ENCODE data around the gene MAST2. TPM values are rescaled to one million over a fixed set of nuclear protein-coding genes. Genes with fewer than 3 reads are reported as not detected.
"Not testable (repeated sequence)": the region's sequence is repeated elsewhere in the genome, so short reads cannot be mapped to it uniquely, and the experiment has no call there.

The MAST2 gene
- total RNA-seq, 4 donors from 2014 or later: 8.3 to 24.8 (median 14.5) TPM

- H3K27me3 ChIP-seq: no peaks in the 10 kb centered on the region
- no peak for TF ChIP-seq CTCF (IDR thresholded peaks at IDR 0.05)
- TF ChIP-seq POLR2A (IDR thresholded peaks at IDR 0.05): no peak
- H3K4me1 ChIP-seq: peaks cover 0 to 24% (median 0%) of the 10 kb centered on the region in 3 donors
- no peak overlapping the region for H3K27ac ChIP-seq
- intact Hi-C loops (cut with DNase I): no loop called here
- no peak overlapping the region for H3K4me3 ChIP-seq
- H3K36me3 ChIP-seq: no peaks in the 10 kb centered on the region
- no peaks in the 10 kb centered on the region for H3K9me3 ChIP-seq
- no peak for DNase-seq
- 63 to 73% methylated on average over 2 of the region's 2 CpGs for WGBS, 2 donors
These were observed 59.8 kb downstream of the MAST2 start for GRCh38 chr1:45863218-45863617.

DNA sequence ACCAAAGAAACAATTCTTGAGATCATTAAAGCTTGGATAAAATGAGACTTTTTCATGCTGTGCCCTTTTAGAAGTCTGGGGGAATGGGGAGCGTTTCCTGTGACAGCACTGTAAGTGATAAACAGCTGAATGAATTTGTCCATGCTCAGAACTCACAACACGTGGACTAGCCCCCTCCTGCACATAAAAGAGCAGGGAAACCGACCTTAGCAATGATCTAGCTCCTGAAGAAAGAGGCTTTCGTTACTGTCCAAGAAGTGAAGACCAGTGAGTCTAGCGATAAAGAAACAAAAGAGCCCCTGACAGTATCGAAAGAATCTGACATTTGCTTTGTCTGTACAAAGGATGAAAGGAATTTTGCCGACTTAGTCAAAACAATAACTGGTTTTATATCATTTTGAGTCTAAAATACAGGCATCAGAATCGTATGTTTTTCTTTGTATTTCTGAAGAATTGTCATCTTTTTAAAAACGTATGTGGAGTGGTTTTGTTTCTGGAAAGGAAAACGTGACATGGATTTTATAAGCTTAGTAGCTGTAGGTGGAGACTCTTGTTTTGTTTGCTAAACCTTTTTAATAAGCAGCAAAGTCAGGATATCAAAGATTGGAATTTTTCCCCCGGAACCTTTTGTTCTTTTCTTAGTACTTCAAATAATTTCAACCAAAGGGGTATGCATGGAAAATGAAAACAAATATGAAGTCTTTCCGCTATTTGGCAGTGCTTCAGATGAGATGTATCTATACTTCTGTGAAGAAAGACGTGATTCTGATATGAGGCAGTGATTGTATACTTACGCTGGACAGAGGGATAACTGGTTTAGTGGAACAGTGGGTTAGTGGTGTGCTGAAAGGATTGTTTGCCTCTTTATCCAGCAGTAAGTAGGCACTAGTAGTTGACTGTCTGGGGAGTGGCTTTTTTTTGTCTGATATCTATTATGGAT lies 61.0 kb downstream of the MAST2 start:
- peaks cover 0 to 24% (median 0%) of the 10 kb centered on the region in 3 donors for H3K4me1 ChIP-seq
- H3K36me3 ChIP-seq: no peaks in the 10 kb centered on the region
- no peaks in the 10 kb centered on the region for H3K27me3 ChIP-seq
- DNase-seq: no peak
- TF ChIP-seq CTCF (IDR thresholded peaks at IDR 0.05) (no peak), POLR2A (IDR thresholded peaks at IDR 0.05) (no peak)
- H3K27ac ChIP-seq: no peak overlapping the region
- no peaks in the 10 kb centered on the region for H3K9me3 ChIP-seq
- 27 to 41% methylated on average over 14 of the region's 14 CpGs for WGBS, 2 donors
- peak overlapping the region in 3 of 4 donors; percentile 16 to 46 (median 31) for H3K4me3 ChIP-seq
- intact Hi-C loops (cut with DNase I): no loop called here

DNA sequence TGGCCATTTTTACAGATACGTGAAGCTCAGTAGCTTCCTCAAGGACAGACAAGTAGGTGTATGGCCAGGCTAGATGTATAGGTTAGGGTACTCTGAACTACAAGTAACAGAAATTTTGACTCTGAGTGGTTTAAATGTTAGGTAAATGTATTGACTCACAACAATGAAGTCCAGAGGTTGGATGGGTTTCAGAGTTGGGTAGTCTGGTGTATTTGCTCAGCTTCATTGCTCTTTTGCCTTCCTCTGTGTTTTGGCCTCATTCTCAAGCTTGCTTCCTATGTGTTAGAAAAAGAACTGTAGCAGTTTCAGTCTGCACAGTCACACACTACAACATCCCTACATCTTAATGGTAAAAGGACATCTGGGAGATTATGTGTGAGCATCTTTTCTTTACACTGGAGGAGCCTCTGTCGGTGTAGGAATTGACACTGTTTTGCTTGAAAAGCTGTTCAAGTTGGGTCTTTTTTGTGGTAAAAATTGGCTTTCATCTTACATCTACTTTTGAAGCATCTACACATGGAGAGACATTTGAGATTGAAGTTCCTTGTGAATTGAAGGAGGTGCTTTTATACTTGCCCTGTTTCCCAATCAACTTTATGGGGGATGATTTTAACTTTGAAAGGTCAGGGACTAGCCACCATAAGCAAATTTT lies 64.4 kb downstream of the MAST2 start:
- no peak overlapping the region for H3K4me3 ChIP-seq
- WGBS, 2 donors: 94 to 95% methylated on average over 2 of the region's 2 CpGs
- no peaks in the 10 kb centered on the region for H3K9me3 ChIP-seq
- H3K36me3 ChIP-seq: no peaks in the 10 kb centered on the region
- H3K4me1 ChIP-seq: peaks cover 0 to 23% (median 0%) of the 10 kb centered on the region in 3 donors
- no peaks in the 10 kb centered on the region for H3K27me3 ChIP-seq
- no peak for TF ChIP-seq POLR2A (IDR thresholded peaks at IDR 0.05)
- TF ChIP-seq CTCF (IDR thresholded peaks at IDR 0.05): no peak
- no peak overlapping the region for H3K27ac ChIP-seq
- intact Hi-C loops (cut with DNase I): no loop called here
- no peak for DNase-seq

GRCh38 chr1:45868861-45869260 lies 65.4 kb downstream of the MAST2 start:
- Histone ChIP-seq H3K27me3 (no peaks in the 10 kb centered on the region), H3K36me3 (no peaks in the 10 kb centered on the region), H3K9me3 (no peaks in the 10 kb centered on the region), H3K4me1 (peaks cover 0 to 14% (median 0%) of the 10 kb centered on the region in 3 donors), H3K4me3 (no peak overlapping the region), H3K27ac (no peak overlapping the region)
- TF ChIP-seq POLR2A (IDR thresholded peaks at IDR 0.05): no peak
- TF ChIP-seq CTCF (IDR thresholded peaks at IDR 0.05): no peak
- DNase-seq: no peak
- intact Hi-C loops (cut with DNase I): no loop called here

- TF ChIP-seq CTCF (IDR thresholded peaks at IDR 0.05) (no peak), POLR2A (IDR thresholded peaks at IDR 0.05) (no peak)
- WGBS, 2 donors: 84 to 89% methylated on average over 6 of the region's 6 CpGs
- Histone ChIP-seq H3K27ac (no peak overlapping the region), H3K36me3 (no peaks in the 10 kb centered on the region), H3K27me3 (no peaks in the 10 kb centered on the region), H3K4me3 (no peak overlapping the region), H3K9me3 (no peaks in the 10 kb centered on the region), H3K4me1 (no peaks in the 10 kb centered on the region)
- no peak for DNase-seq
- intact Hi-C loops (cut with DNase I): no loop called here
These were observed 67.1 kb downstream of the MAST2 start for GRCh38 chr1:45870500-45870899.

- H3K36me3 ChIP-seq; H3K4me3 ChIP-seq; H3K27me3 ChIP-seq; H3K9me3 ChIP-seq; H3K4me1 ChIP-seq; H3K27ac ChIP-seq; DNase-seq; intact Hi-C loops (cut with DNase I): not testable (repeated sequence)
- WGBS, 2 donors: 89 to 91% methylated on average over 14 of the region's 14 CpGs
These were observed 68.9 kb downstream of the MAST2 start for GRCh38 chr1:45872173-45872801.

Measured in esophagus squamous epithelium (tissue), 5 donors.